GM19452 (cell line): Measurements from ENCODE around the gene NPLOC4.

ENCODE experiments used
- ATAC-seq: cut with Tn5 transposase; IDR thresholded peaks from one replicate; pipeline ENCODE4 v1.9.1; 2021; ENCODE audit not compliant: unreplicated experiment

The NPLOC4 gene

GRCh38 chr17:81509972-81510784 is 126.7 kb downstream of the NPLOC4 start:
- ATAC-seq, result no peak

- ATAC-seq, result no peak
Measured at GRCh38 chr17:81509207-81509971, 127.5 kb downstream of the NPLOC4 start.

- ATAC-seq, result no peak
Measured at GRCh38 chr17:81508639-81509206, 128.2 kb downstream of the NPLOC4 start.
